ENCODE data around the gene CAD. TPM values are rescaled to one million over a fixed set of nuclear protein-coding genes. Genes with fewer than 3 reads are reported as not detected.

Gene CAD
- total RNA-seq, 1 donor from 2014 or later: 25.0 TPM

GRCh38 chr2:27281442-27281841, 64.3 kb downstream of the CAD start:
- no peaks in the 10 kb centered on the region for H3K4me1 ChIP-seq
- intact Hi-C loops (cut with DNase I): loop anchor here (5.0 kb wide), 1 partner anchor 184 kb away; no protein-coding TSS in a partner anchor
- H3K27ac ChIP-seq: no peak overlapping the region
- H3K9me3 ChIP-seq: no peaks in the 10 kb centered on the region
- H3K4me3 ChIP-seq: no peak overlapping the region
- no peaks in the 10 kb centered on the region for H3K27me3 ChIP-seq
- DNase-seq (ENCODE audit: extremely low spot score in 2 of 2): no peak
- H3K36me3 ChIP-seq: no peaks in the 10 kb centered on the region
- no peak for TF ChIP-seq POLR2A (IDR thresholded peaks at IDR 0.05)
- no peak for TF ChIP-seq CTCF (IDR thresholded peaks at IDR 0.05)
- no peak for TF ChIP-seq POLR2AphosphoS5 (IDR thresholded peaks at IDR 0.05; ENCODE audit: insufficient read depth in 1 of 2, low read depth in 1 of 2)

- TF ChIP-seq POLR2AphosphoS5 (IDR thresholded peaks at IDR 0.05; ENCODE audit: insufficient read depth in 1 of 2, low read depth in 1 of 2) (no peak), POLR2A (IDR thresholded peaks at IDR 0.05) (no peak), CTCF (IDR thresholded peaks at IDR 0.05) (no peak)
- Histone ChIP-seq H3K27me3 (no peaks in the 10 kb centered on the region), H3K9me3 (no peaks in the 10 kb centered on the region), H3K4me3 (no peak within 1 kb of the TSS), H3K27ac (no peak within 1 kb of the TSS), H3K4me1 (no peaks in the 10 kb centered on the region), H3K36me3 (no peaks in the 10 kb centered on the region)
- no peak for DNase-seq (ENCODE audit: extremely low spot score in 2 of 2)
- intact Hi-C loops (cut with DNase I): loop anchor here (5.0 kb wide), 1 partner anchor 185 kb away; no protein-coding TSS in a partner anchor
Observed at GRCh38 chr2:27281855-27282559, 64.8 kb downstream of the CAD start, which contains the start of gene TRIM54. Gene TRIM54 (plus strand): TSS chr2:27282429. CDS start chr2:27282732, 303 bp downstream.

- no peak for TF ChIP-seq POLR2AphosphoS5 (IDR thresholded peaks at IDR 0.05; ENCODE audit: insufficient read depth in 1 of 2, low read depth in 1 of 2)
- TF ChIP-seq POLR2A (IDR thresholded peaks at IDR 0.05): no peak
- TF ChIP-seq CTCF (IDR thresholded peaks at IDR 0.05): no peak
- Histone ChIP-seq H3K36me3 (no peaks in the 10 kb centered on the region), H3K27me3 (no peaks in the 10 kb centered on the region), H3K27ac (no peak overlapping the region), H3K9me3 (no peaks in the 10 kb centered on the region), H3K4me1 (no peaks in the 10 kb centered on the region), H3K4me3 (no peak overlapping the region)
- intact Hi-C loops (cut with DNase I): loop anchor here (5.0 kb wide), 1 partner anchor 186 kb away; no protein-coding TSS in a partner anchor
- no peak for DNase-seq (ENCODE audit: extremely low spot score in 2 of 2)
Observed at GRCh38 chr2:27282892-27283291, 65.7 kb downstream of the CAD start.

GRCh38 chr2:27284996-27285395, 67.8 kb downstream of the CAD start:
- Histone ChIP-seq H3K4me3 (no peak overlapping the region), H3K9me3 (no peaks in the 10 kb centered on the region), H3K4me1 (no peaks in the 10 kb centered on the region), H3K27ac (no peak overlapping the region), H3K36me3 (no peaks in the 10 kb centered on the region), H3K27me3 (no peaks in the 10 kb centered on the region)
- no peak for DNase-seq (ENCODE audit: extremely low spot score in 2 of 2)
- intact Hi-C loops (cut with DNase I): loop anchor here (5.0 kb wide), 1 partner anchor 188 kb away; no protein-coding TSS in a partner anchor
- no peak for TF ChIP-seq CTCF (IDR thresholded peaks at IDR 0.05)
- TF ChIP-seq POLR2AphosphoS5 (IDR thresholded peaks at IDR 0.05; ENCODE audit: insufficient read depth in 1 of 2, low read depth in 1 of 2): no peak
- no peak for TF ChIP-seq POLR2A (IDR thresholded peaks at IDR 0.05)

- Histone ChIP-seq H3K4me3 (no peak overlapping the region), H3K4me1 (no peaks in the 10 kb centered on the region), H3K27ac (no peak overlapping the region), H3K27me3 (no peaks in the 10 kb centered on the region), H3K9me3 (no peaks in the 10 kb centered on the region), H3K36me3 (no peaks in the 10 kb centered on the region)
- DNase-seq (ENCODE audit: extremely low spot score in 2 of 2): no peak
- intact Hi-C loops (cut with DNase I): no loop called here
- TF ChIP-seq CTCF (IDR thresholded peaks at IDR 0.05) (no peak), POLR2AphosphoS5 (IDR thresholded peaks at IDR 0.05; ENCODE audit: insufficient read depth in 1 of 2, low read depth in 1 of 2) (no peak), POLR2A (IDR thresholded peaks at IDR 0.05) (no peak)
Observed at GRCh38 chr2:27285481-27285880, 68.3 kb downstream of the CAD start.
